ENCODE results near the gene EPS8L2.

GRCh38 chr11:699753-700152, 6.3 kb upstream of the EPS8L2 start:
- TF ChIP-seq CTCF (IDR thresholded peaks at IDR 0.05) (no peak), POLR2A (IDR thresholded peaks at IDR 0.05) (no peak)

Data from esophagus squamous epithelium (tissue), 4 donors.